ENCODE results near the gene A1BG. TPM values are rescaled to one million over a fixed set of nuclear protein-coding genes. Genes with fewer than 3 reads are reported as not detected.

Gene A1BG
- total RNA-seq, 1 donor from 2014 or later, result 21.8 TPM

DNA sequence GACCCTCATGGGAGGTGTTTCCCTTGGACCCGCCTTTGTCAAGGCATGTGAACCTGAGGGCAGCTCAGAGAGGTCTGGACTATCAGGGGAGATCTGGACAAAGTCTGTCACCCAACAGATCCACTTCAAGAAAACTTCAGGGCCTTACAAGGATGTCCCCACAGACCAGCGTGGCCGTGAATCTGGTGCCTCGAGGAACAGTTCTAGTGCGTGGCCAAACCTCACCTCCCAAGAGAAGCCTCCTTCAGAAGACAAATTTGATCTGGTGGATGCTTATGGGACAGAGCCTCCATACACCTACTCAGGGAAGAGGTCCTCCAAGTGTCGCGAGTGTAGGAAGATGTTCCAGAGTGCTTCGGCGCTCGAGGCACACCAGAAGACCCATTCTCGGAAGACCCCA, 15.0 kb downstream of the A1BG start:
- H3K27ac Mint-ChIP-seq, result no peak overlapping the region
- H3K36me3 Mint-ChIP-seq (ENCODE audit: low read depth), result peaks cover 59% of the 10 kb centered on the region
- H3K9me3 Mint-ChIP-seq, result no peaks in the 10 kb centered on the region
- DNase-seq (no peak), ATAC-seq (ENCODE audit: low read depth) (no peak)
- TF ChIP-seq CTCF (IDR thresholded peaks at IDR 0.05), result no peak
- no peaks in the 10 kb centered on the region for H3K27me3 Mint-ChIP-seq
- no peak overlapping the region for H3K4me3 Mint-ChIP-seq
- no peaks in the 10 kb centered on the region for H3K4me1 Mint-ChIP-seq
- ChIA-PET POLR2A (no interaction called here), CTCF (no interaction called here)
- intact Hi-C loops (cut with micrococcal nuclease), result no loop called here

- CTCF ChIA-PET, result no interaction called here
- H3K9me3 Mint-ChIP-seq, result no peaks in the 10 kb centered on the region
- H3K27ac Mint-ChIP-seq, result no peak overlapping the region
- POLR2A ChIA-PET, result no interaction called here
- H3K4me3 Mint-ChIP-seq, result no peak overlapping the region
- intact Hi-C loops (cut with micrococcal nuclease), result no loop called here
- no peak for ATAC-seq (ENCODE audit: low read depth)
- no peak for DNase-seq
- no peak for TF ChIP-seq CTCF (IDR thresholded peaks at IDR 0.05)
- no peaks in the 10 kb centered on the region for H3K4me1 Mint-ChIP-seq
- H3K36me3 Mint-ChIP-seq (ENCODE audit: low read depth), result peaks cover 55% of the 10 kb centered on the region
- no peaks in the 10 kb centered on the region for H3K27me3 Mint-ChIP-seq
These were observed 16.5 kb downstream of the A1BG start for GRCh38 chr19:58336820-58337219.

- intact Hi-C loops (cut with micrococcal nuclease), result no loop called here
- Mint-ChIP-seq H3K27ac (no peak overlapping the region), H3K9me3 (no peaks in the 10 kb centered on the region), H3K4me3 (no peak overlapping the region), H3K27me3 (no peaks in the 10 kb centered on the region), H3K36me3 (ENCODE audit: low read depth) (peaks cover 54% of the 10 kb centered on the region), H3K4me1 (no peaks in the 10 kb centered on the region)
- POLR2A ChIA-PET, result no interaction called here
- no peak for DNase-seq
- no peak for ATAC-seq (ENCODE audit: low read depth)
- CTCF ChIA-PET, result no interaction called here
- no peak for TF ChIP-seq CTCF (IDR thresholded peaks at IDR 0.05)
These were observed 17.1 kb downstream of the A1BG start for GRCh38 chr19:58336216-58336615.

DNA sequence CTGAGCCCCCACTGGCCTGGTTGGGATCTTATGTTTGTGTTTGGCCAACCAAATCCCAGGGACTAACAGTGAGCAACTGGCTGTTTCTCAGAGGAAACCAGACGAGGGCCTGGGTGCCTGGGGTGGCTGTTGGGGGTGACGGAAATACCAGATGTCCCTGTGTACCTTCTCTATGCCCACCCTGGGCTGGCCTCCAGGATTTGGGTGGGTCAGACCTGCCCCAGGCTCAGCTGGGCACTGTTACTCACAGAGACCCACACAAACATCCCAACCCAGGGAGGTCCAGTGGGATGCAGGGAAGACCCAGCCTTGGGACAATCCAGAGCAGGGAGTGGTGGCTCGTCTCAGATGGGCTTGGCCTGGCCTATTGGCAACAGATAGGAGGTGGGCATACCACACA, 17.7 kb downstream of the A1BG start:
- ChIA-PET POLR2A (no interaction called here), CTCF (no interaction called here)
- DNase-seq, result no peak
- TF ChIP-seq CTCF (IDR thresholded peaks at IDR 0.05), result no peak
- H3K9me3 Mint-ChIP-seq, result no peaks in the 10 kb centered on the region
- H3K36me3 Mint-ChIP-seq (ENCODE audit: low read depth), result peaks cover 48% of the 10 kb centered on the region
- ATAC-seq (ENCODE audit: low read depth), result no peak
- no peak overlapping the region for H3K4me3 Mint-ChIP-seq
- H3K27me3 Mint-ChIP-seq, result no peaks in the 10 kb centered on the region
- H3K27ac Mint-ChIP-seq, result no peak overlapping the region
- intact Hi-C loops (cut with micrococcal nuclease), result no loop called here
- no peaks in the 10 kb centered on the region for H3K4me1 Mint-ChIP-seq

- Mint-ChIP-seq H3K4me1 (no peaks in the 10 kb centered on the region), H3K27me3 (no peaks in the 10 kb centered on the region), H3K9me3 (no peaks in the 10 kb centered on the region), H3K36me3 (ENCODE audit: low read depth) (peaks cover 43% of the 10 kb centered on the region), H3K27ac (no peak overlapping the region), H3K4me3 (no peak overlapping the region)
- ChIA-PET POLR2A (no interaction called here), CTCF (no interaction called here)
- DNase-seq, result no peak
- TF ChIP-seq CTCF (IDR thresholded peaks at IDR 0.05), result no peak
- ATAC-seq (ENCODE audit: low read depth), result no peak
- intact Hi-C loops (cut with micrococcal nuclease), result no loop called here
These were observed 18.5 kb downstream of the A1BG start for GRCh38 chr19:58334691-58335249.

Data from activated B cell treated with CpG ODN at 0.5 μM for 24 hours (primary cell).